VCaP (cell line): ENCODE data around the gene HACD4.

Experiments
- H3K27ac ChIP-seq: fragments of 450-650 bp; 2 replicates; pipeline ENCODE4 v1.5.1; 2017
- TF ChIP-seq, protein P1 (sequence below): fragments of 450-650 bp; conservative IDR thresholded peaks from 2 replicates; pipeline ENCODE4 v1.5.1; 2017; ENCODE audit warnings: mild to moderate bottlenecking, moderate library complexity

HACD4 gene, protein sequence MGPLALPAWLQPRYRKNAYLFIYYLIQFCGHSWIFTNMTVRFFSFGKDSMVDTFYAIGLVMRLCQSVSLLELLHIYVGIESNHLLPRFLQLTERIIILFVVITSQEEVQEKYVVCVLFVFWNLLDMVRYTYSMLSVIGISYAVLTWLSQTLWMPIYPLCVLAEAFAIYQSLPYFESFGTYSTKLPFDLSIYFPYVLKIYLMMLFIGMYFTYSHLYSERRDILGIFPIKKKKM

DNA sequence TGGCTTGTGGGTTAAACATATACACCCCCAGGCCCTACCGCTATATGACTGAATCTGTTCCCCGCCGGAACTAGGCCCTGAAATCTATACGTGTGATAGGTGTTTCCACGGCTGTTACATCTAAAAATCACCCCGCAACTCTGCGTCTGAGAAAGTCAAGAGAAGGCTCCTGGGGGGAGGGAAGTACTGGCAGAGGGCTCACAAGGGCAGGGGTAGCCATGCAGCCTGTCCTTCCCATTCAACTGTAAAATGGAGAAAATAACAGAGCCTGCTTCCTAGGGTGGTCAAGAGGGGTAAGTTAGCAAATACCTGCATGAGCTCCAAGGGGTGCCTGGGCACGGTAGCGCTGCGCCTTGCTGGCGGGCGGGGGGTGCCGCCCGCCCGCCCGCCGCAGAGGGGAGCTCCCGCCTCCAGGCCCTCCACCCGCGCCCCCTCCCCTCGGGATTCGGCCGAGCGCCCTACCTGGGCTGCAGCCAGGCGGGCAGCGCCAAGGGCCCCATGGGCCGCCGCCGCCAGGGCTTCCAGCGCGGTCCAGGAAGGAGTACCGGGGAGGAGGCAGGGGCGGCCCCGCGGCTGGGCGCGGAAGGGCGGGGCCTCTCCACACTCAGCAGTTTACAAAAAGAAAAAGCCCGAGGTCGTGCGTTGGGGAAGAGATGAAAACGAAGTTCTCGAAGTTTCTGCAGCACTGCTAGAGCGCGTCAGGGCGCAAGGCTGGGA is at the start of gene HACD4:
Gene HACD4, minus strand, starts transcription at position 550 of the 717 bp plus-strand sequence. Its CDS starts 50 bp downstream, at position 500.
- TF ChIP-seq, protein P1, sequence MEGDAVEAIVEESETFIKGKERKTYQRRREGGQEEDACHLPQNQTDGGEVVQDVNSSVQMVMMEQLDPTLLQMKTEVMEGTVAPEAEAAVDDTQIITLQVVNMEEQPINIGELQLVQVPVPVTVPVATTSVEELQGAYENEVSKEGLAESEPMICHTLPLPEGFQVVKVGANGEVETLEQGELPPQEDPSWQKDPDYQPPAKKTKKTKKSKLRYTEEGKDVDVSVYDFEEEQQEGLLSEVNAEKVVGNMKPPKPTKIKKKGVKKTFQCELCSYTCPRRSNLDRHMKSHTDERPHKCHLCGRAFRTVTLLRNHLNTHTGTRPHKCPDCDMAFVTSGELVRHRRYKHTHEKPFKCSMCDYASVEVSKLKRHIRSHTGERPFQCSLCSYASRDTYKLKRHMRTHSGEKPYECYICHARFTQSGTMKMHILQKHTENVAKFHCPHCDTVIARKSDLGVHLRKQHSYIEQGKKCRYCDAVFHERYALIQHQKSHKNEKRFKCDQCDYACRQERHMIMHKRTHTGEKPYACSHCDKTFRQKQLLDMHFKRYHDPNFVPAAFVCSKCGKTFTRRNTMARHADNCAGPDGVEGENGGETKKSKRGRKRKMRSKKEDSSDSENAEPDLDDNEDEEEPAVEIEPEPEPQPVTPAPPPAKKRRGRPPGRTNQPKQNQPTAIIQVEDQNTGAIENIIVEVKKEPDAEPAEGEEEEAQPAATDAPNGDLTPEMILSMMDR, result no peak
- H3K27ac ChIP-seq, result no peak within 1 kb of the TSS

DNA sequence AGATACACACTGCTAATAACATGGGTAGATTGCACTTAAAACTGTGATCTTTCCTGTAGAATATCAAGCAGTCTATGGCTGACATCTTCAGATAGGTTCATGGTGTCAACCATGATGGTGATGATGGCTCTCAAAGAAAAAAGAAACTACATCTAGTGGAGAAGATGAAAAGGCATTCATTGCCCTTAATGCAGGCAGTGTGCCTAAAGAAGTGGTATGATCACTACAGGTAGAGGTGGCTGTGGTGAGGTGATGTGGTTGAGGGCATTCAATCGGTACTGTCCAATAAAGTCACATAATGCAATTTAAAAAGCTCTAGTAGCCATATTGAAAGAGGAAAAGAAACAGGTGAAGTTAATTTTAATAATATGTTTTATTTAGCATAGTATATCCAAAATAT is 49.4 kb upstream of the HACD4 start:
- TF ChIP-seq, protein P1, result no peak
- no peak overlapping the region for H3K27ac ChIP-seq

DNA sequence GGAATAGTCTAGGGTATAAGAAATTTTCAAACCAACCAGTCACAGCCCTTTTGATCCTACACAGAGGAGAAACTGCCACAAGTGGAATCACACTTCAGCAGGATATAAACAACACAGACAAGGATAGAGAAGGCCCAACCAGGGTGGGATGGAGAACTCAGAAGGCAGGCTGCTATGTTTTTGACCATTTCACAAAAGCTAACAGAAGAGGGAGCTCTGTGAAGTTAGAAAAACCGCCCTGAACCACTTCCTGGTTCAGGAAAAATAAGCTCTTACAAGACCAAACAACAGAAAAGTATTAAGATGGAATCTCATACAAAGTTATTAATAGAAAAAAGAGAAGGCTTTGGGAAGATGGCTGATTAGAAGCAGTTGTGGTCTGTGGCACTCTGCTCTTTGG is 47.3 kb upstream of the HACD4 start:
- no peak overlapping the region for H3K27ac ChIP-seq
- TF ChIP-seq, protein P1, result no peak; the same call in 1 of the 2 replicates

DNA sequence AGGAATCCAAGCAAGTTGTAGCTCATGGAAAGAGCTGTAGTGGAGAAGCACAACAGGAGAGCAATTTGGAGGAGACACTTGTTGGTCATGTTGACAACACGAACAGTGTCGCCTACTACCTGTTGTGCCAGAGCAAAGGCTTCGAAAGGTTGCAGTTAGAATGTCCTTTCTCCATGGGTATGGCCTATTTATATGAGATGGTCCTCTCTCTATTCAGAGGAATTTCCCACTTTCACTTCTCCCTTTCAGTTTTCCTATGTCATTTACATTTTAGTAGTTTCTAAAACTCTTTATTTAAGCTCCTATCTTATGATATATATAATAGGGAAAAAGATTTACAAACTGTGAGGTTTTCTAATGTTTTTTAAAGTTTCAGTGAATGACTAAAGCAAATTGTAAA is 46.3 kb upstream of the HACD4 start, which contains the start of gene IFNB1:
Gene IFNB1, minus strand, starts transcription at position 162 of the 400 bp plus-strand sequence. Its CDS starts 73 bp downstream, at position 89.
- no peak within 1 kb of the TSS for H3K27ac ChIP-seq
- TF ChIP-seq, protein P1, result no peak

DNA sequence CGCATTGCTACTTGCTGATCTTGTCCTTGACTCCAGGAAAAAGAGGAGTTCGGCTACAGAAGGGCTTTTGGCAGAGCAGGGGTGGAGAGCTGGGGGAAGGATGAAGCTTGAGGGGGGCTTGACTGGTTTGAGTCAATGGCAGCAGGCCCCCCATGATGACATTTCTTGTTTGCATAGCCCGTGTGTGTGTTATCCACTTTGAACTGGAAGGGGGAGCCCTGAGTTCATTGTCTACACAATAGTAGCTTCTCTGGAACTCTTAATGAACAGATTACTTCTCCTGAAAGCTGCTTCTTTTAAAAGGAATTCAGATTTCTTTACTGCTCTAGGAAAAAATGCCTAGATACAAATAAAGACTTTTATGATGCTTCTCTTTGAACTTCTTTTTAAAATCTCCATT is 44.0 kb upstream of the HACD4 start:
- TF ChIP-seq, protein P1, result no peak
- H3K27ac ChIP-seq, result no peak overlapping the region

DNA sequence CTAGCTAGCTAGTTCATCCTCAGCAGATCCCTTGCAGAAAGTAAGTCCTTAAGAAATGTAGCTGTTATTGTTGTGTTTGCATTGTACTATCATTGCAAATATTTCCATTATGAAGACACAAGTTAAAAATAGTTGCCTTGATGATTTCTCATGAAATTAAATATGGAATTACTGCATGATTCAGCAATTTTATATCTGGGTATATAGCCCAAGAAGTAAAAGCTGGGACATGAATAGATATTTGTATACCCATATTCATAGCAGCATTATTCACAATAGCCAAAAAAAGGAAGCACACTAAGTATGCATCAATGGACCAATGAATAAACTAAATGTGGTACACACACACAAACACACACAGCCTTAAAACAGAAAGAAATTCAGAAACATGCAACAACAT is 39.5 kb upstream of the HACD4 start:
- TF ChIP-seq, protein P1, result no peak

DNA sequence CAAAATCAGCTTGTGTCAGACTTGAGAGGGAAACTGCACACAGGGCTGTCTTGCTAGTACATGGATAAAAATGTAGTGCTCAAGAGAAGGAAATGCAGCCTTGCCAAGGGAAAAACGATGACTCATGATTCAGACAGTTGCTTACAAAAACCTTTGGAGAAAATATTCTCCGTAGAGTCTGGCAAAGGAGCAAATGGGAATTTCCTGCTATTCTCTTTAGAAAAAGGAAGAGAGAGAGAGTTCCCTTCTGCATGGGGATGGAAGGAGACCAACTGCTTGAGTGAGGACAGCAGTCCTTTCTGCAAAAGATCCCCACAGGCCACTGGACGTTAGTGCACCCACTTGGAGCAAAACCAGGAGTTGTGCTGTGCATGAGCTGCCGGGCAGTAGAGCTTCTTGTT is 38.7 kb upstream of the HACD4 start:
- TF ChIP-seq, protein P1, result no peak
- H3K27ac ChIP-seq, result no peak overlapping the region

More for the DNA sequence above, 39.5 kb upstream of the HACD4 start:
- no peak overlapping the region for H3K27ac ChIP-seq
